CD14-positive monocyte (primary cell): ENCODE results near the gene ANKRD28. TPM values are rescaled to one million over a fixed set of nuclear protein-coding genes. Genes with fewer than 3 reads are reported as not detected.

Experiments
- DNase-seq, 3 donors: peaks; one replicate each; pipeline ENCODE4 v3.0.0-alpha.2; 2011 to 2022
- H2AFZ ChIP-seq: 2 replicates; pipeline ENCODE4 v1.6.0; 2012; ENCODE audit warnings: mild to moderate bottlenecking, low read depth, low read length, inconsistent platforms; ENCODE audit not compliant: insufficient read depth, poor library complexity, severe bottlenecking
- H3K27ac ChIP-seq, 2 donors: 1 replicate in 1 of 2; 2 replicates in 1 of 2; pipeline ENCODE4 v1.5.1; 2012 to 2013; ENCODE audit warnings: low read length in 2 of 2, control low read depth in 1 of 2, inconsistent platforms in 1 of 2, low read depth in 1 of 2, mild to moderate bottlenecking in 1 of 2
- H3K27me3 ChIP-seq, 2 donors: one replicate each; pipeline versions ENCODE4 v1.6.0 to v1.6.1; 2011 to 2013; ENCODE audit warnings: low read length in 2 of 2; ENCODE audit not compliant: control insufficient read depth in 2 of 2, insufficient read depth in 2 of 2
- H3K36me3 ChIP-seq, 2 donors: replicated peaks in 1 of 2; 1 replicate in 1 of 2; 2 replicates in 1 of 2; pipeline versions ENCODE4 v1.5.1 to v1.6.1; 2012 to 2013; ENCODE audit warnings: low read length in 2 of 2, control low read depth in 1 of 2, inconsistent platforms in 1 of 2, mild to moderate bottlenecking in 1 of 2; ENCODE audit not compliant: insufficient read depth in 2 of 2, control insufficient read depth in 1 of 2
- H3K4me1 ChIP-seq, 2 donors: 1 replicate in 1 of 2; 2 replicates in 1 of 2; pipeline versions ENCODE4 v1.5.1 to v1.6.1; 2012 to 2013; ENCODE audit warnings: low read length in 2 of 2, control low read depth in 1 of 2, inconsistent platforms in 1 of 2, mild to moderate bottlenecking in 1 of 2, moderate library complexity in 1 of 2; ENCODE audit not compliant: insufficient read depth in 2 of 2, control insufficient read depth in 1 of 2
- H3K4me2 ChIP-seq: replicated peaks from 2 replicates; pipeline ENCODE3; 2012; ENCODE audit warnings: low read length, moderate library complexity, mild to moderate bottlenecking; ENCODE audit not compliant: poor library complexity, severe bottlenecking; ENCODE audit errors: extremely low read depth
- H3K4me3 ChIP-seq, 3 experiments: fragments of 200-600 bp in 1 of 3; sonication (generic) in 1 of 3; replicated peaks in 1 of 3; 1 replicate in 2 of 3; 2 replicates in 1 of 3; pipeline ENCODE4 v1.5.1; 2011 to 2013; ENCODE audit warnings: low read length in 3 of 3, mild to moderate bottlenecking in 3 of 3, control low read depth in 2 of 3, low read depth in 2 of 3, inconsistent platforms in 1 of 3, moderate library complexity in 1 of 3
- H3K79me2 ChIP-seq: 2 replicates; pipeline ENCODE4 v1.6.0; 2012; ENCODE audit warnings: mild to moderate bottlenecking, control low read depth, inconsistent platforms, low read length, moderate library complexity; ENCODE audit not compliant: insufficient read depth
- H3K9ac ChIP-seq: 2 replicates; pipeline ENCODE4 v1.6.0; 2017; ENCODE audit warnings: low read length, mild to moderate bottlenecking; ENCODE audit not compliant: insufficient read depth, poor library complexity, severe bottlenecking
- H3K9me3 ChIP-seq, 2 donors: replicated peaks in 1 of 2; 1 replicate in 1 of 2; 2 replicates in 1 of 2; pipeline versions ENCODE4 v1.5.1 to v1.6.1; 2012 to 2013; ENCODE audit warnings: low read length in 2 of 2, control low read depth in 1 of 2; ENCODE audit not compliant: control insufficient read depth in 1 of 2, insufficient read depth in 1 of 2
- H4K20me1 ChIP-seq: 2 replicates; pipeline ENCODE4 v1.6.0; 2012; ENCODE audit warnings: mild to moderate bottlenecking, low read length, control low read depth, moderate library complexity; ENCODE audit not compliant: insufficient read depth
- H3K27ac Mint-ChIP-seq, 7 donors: one replicate each; pipeline ENCODE4 v1.8.0; 2020; ENCODE audit warnings: mild to moderate bottlenecking in 7 of 7, mixed read lengths in 7 of 7, moderate library complexity in 6 of 7, inconsistent platforms in 2 of 7
- H3K27me3 Mint-ChIP-seq, 3 donors: one replicate each; pipeline ENCODE4 v1.8.0; 2021 to 2022; ENCODE audit warnings: low read depth in 3 of 3, mild to moderate bottlenecking in 3 of 3, mixed read lengths in 3 of 3, moderate library complexity in 3 of 3, inconsistent platforms in 1 of 3
- H3K36me3 Mint-ChIP-seq, 2 donors: one replicate each; pipeline ENCODE4 v1.8.0; 2020; ENCODE audit warnings: mixed read lengths in 2 of 2, inconsistent platforms in 1 of 2, mild to moderate bottlenecking in 1 of 2
- H3K4me1 Mint-ChIP-seq: one replicate; pipeline ENCODE4 v1.8.0; 2020; ENCODE audit warnings: mild to moderate bottlenecking, mixed read lengths
- H3K4me3 Mint-ChIP-seq, 2 donors: one replicate each; pipeline ENCODE4 v1.8.0; 2020; ENCODE audit warnings: mild to moderate bottlenecking in 2 of 2, mixed read lengths in 2 of 2, moderate library complexity in 1 of 2
- H3K9me3 Mint-ChIP-seq, 7 donors: one replicate each; pipeline ENCODE4 v1.8.0; 2020 to 2022; ENCODE audit warnings: mixed read lengths in 7 of 7, mild to moderate bottlenecking in 6 of 7, moderate library complexity in 6 of 7, inconsistent platforms in 2 of 7
- CTCF ChIP-seq: fragments of 200-600 bp; IDR thresholded peaks from one replicate; pipeline ENCODE4 v1.8.0; 2022; ENCODE audit warnings: antibody characterized with exemption, mild to moderate bottlenecking
- WGBS: methylation state at CpG from one replicate; pipeline ENCODE4 v1.1.5; 2013; ENCODE audit warnings: missing lambda C conversion rate; ENCODE audit not compliant: insufficient coverage; 5-methylcytosine and 5-hydroxymethylcytosine counted together
- intact Hi-C, 2 donors: fragments of 100-400 bp; cut with micrococcal nuclease; formaldehyde crosslinking; loops; one replicate each; pipeline versions ENCODE4 v1.15.0 to v1.15.1; 2023
- polyA plus RNA-seq, 3 donors: library from polyadenylated mRNA; depleted of rRNA in 1 of 3; unstranded in 2 of 3; stranded (reverse) in 1 of 3; fragments of 300-500 nt in 2 of 3; fragments of >200 nt in 1 of 3; fragmentation: Illumina TruSeq in 2 of 3; gene quantifications; 1 replicate in 2 of 3; 2 replicates in 1 of 3; pipeline ENCODE4 v1.2.3, GENCODE V29; 2012 to 2021

Gene ANKRD28
- polyA plus RNA-seq, 3 donors, result 5.9 to 11.5 (median 7.9) TPM

GRCh38 chr3:15645740-15646501 lies 151.9 kb downstream of the ANKRD28 start:
- Mint-ChIP-seq H3K27ac (peak overlapping the region in 1 of 7 donors; percentile 72), H3K4me1 (peaks cover 17% of the 10 kb centered on the region)
- no peak overlapping the region for H3K4me3 ChIP-seq

GRCh38 chr3:15645246-15645645 lies 152.5 kb downstream of the ANKRD28 start:
- H3K79me2 ChIP-seq, result no peaks in the 10 kb centered on the region
- H3K4me3 ChIP-seq, result no peak overlapping the region
- peaks cover 0 to 10% of the 10 kb centered on the region in 2 donors for H3K36me3 ChIP-seq
- no peak overlapping the region for H3K9ac ChIP-seq
- no peak overlapping the region for H2AFZ ChIP-seq
- no peak overlapping the region for H3K27ac Mint-ChIP-seq
- H3K4me3 Mint-ChIP-seq, result no peak overlapping the region
- peaks cover 0 to 9% (median 2%) of the 10 kb centered on the region in 7 donors for H3K9me3 Mint-ChIP-seq
- WGBS, result 95% methylated on average over 3 of the region's 6 CpGs
- H3K4me2 ChIP-seq, result no peak overlapping the region
- DNase-seq, result no peak
- H3K4me1 ChIP-seq, result peaks cover 15 to 17% of the 10 kb centered on the region in 2 donors
- no peaks in the 10 kb centered on the region for H4K20me1 ChIP-seq
- peaks cover 17 to 34% (median 29%) of the 10 kb centered on the region in 3 donors for H3K27me3 Mint-ChIP-seq
- peaks cover 5 to 6% of the 10 kb centered on the region in 2 donors for H3K27me3 ChIP-seq
- H3K9me3 ChIP-seq, result no peaks in the 10 kb centered on the region
- H3K36me3 Mint-ChIP-seq, result peaks cover 36 to 48% of the 10 kb centered on the region in 2 donors
- no peak for TF ChIP-seq CTCF
- H3K27ac ChIP-seq, result no peak overlapping the region
- H3K4me1 Mint-ChIP-seq, result peaks cover 17% of the 10 kb centered on the region
- intact Hi-C loops, result no loop called here

More at GRCh38 chr3:15645740-15646501, 151.9 kb downstream of the ANKRD28 start:
- peaks cover 0 to 9% (median 2%) of the 10 kb centered on the region in 7 donors for H3K9me3 Mint-ChIP-seq
- no peaks in the 10 kb centered on the region for H4K20me1 ChIP-seq
- intact Hi-C loops, result no loop called here
- WGBS, result 95% methylated on average over 12 of the region's 18 CpGs
- H3K36me3 Mint-ChIP-seq, result peaks cover 36 to 48% of the 10 kb centered on the region in 2 donors
- H3K27ac ChIP-seq, result no peak overlapping the region
- DNase-seq, result no peak
- peaks cover 15 to 17% of the 10 kb centered on the region in 2 donors for H3K4me1 ChIP-seq
- no peak overlapping the region for H3K9ac ChIP-seq
- no peaks in the 10 kb centered on the region for H3K9me3 ChIP-seq
- peaks cover 5 to 6% of the 10 kb centered on the region in 2 donors for H3K27me3 ChIP-seq
- peak overlapping the region in 1 of 2 donors; percentile 35 for H3K4me3 Mint-ChIP-seq
- no peak overlapping the region for H2AFZ ChIP-seq
- H3K79me2 ChIP-seq, result no peaks in the 10 kb centered on the region
- H3K36me3 ChIP-seq, result peaks cover 0 to 10% of the 10 kb centered on the region in 2 donors
- peaks cover 23 to 41% (median 33%) of the 10 kb centered on the region in 3 donors for H3K27me3 Mint-ChIP-seq
- H3K4me2 ChIP-seq, result no peak overlapping the region
- no peak for TF ChIP-seq CTCF
